DMS53 treated with DMSO at 0.1 percent for 48 hours (cell line): ENCODE results near the gene IMPACT.

Experiments used
- DNase-seq: peaks from one replicate; lab custom pipeline; 2025; ENCODE audit not compliant: unreplicated experiment; lab: John Stamatoyannopoulos, UW

IMPACT gene, protein sequence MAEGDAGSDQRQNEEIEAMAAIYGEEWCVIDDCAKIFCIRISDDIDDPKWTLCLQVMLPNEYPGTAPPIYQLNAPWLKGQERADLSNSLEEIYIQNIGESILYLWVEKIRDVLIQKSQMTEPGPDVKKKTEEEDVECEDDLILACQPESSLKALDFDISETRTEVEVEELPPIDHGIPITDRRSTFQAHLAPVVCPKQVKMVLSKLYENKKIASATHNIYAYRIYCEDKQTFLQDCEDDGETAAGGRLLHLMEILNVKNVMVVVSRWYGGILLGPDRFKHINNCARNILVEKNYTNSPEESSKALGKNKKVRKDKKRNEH

DNA sequence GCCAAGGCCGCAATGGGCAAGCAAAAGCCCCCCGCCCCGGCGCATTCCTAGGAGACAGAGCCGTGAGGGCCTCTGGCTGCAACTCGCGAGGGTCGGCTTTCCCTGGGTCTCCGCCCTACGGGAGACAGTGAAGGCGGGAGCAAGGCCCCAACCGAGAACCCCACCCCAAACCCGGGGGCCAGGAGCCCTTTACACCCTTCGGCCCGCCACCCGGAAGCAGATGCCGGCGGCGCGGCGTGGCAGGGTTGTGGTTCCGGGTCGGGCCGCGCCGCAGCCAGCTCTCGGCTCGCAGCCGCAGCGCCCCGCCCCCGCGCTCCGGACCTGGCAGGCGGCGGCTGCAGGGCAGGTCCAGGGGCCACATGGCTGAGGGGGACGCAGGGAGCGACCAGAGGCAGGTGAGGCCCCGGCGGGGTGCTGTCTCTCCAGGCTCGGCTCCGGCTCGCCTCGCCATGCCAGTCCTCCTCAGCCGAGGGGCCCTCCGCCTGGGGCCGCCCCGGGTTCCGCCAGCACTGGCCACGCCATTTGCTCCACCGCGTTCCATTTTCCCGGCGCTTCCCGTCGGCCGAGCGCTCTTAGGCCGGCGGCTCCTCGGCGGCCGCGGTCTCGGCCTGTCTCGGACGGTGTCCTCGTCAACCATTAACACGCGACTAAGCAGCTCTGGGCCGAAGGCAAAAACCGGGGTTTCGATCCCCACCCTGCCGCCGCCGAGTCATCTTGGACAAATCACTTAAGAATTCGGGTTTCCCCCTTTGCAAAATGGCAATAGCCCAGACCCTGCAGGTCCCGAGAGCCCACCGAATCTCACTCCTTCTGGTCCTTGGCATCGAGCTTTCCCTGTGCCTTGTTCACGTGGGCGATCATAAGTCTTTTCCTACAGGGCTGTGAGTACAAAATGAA is at the start of gene IMPACT:
Gene IMPACT (plus strand): TSS at position 273 of the 897 bp plus-strand sequence. CDS start 87 bp downstream, at position 360.
- peak; percentile 39 for DNase-seq

DNA sequence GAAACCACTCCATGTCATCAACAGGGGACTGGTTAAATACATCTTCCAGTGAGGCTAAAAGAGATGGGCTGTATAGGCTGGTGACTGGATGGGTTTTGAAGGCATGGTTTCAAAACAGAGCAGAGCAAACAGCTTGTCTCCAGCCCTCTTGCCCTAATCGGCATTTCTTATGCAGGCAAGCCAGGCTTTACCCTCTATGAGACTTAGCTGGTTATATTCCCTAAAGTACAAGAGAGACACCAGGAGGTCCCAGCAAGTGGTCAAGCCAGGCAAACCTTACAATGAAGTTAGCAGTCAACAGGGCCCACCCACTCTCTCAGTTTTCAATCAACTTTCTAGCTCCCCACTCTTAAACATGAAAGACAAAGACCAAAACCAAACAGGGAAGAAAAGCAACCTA is 47.9 kb upstream of the IMPACT start:
- no peak for DNase-seq

DNA sequence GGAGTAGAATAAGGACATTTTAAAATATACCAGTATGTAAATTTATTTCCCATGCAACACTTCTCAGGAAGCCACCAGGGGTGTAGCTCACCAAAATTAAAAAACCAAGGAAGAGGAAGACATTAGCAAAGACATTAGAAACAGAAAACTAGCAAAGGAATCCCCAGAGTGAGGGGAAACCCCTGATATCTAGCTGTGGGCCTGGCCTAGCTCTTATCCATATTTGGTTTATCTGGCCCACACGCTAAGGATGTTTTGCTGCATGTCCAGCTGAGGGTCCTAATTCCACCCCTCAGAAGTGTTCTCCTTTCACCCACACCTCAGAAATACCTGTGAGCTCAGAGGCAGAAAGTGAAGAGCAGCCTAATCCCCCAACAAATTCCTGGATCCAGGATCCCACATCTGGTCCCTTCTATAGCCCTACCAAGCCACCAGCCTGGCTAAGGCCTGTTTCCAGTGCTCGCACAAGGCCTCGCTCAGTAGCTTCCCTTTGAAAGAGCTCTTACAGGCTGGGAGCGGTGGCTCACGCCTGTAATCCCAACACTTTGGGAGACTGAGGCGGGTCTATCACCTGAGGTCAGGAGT is 46.2 kb upstream of the IMPACT start:
- no peak for DNase-seq

DNA sequence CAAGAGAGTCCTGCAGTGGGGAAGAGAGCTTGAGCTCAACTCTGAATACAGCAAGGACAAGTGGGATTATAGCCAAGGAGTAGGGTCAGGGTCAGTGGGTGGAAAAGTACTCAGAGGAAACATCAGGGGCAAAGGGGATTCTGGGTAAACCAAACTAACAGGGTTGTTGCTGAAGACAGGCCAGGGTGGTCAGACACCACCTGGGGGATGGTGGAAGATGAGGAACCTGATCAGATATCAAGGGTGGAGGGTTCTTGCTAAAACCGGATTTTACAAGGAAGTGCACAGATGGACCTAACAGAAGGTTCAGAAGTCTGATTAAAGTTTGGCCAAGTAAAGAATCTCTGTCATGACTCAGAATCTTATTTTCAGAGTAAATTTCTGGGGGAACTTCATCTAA is 45.3 kb upstream of the IMPACT start:
- DNase-seq = no peak

DNA sequence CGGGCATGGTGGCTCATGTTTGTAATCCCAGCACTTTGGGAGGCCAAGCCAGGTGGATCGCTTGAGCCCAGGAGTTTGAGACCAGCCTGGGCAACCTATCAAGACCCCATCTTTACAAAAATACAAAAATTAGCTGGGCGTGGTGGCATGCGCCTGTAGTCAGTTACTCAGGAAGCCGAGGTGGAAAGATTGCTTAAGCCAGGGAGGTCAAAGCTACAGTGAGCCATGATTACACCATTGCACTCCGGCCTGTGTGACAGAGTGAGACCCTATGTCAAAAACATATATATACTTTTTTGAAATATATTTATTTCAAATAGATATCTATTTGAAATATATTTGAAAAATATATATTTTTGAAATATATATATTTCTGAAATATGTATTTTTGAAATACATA is 39.8 kb upstream of the IMPACT start:
- DNase-seq = no peak

DNA sequence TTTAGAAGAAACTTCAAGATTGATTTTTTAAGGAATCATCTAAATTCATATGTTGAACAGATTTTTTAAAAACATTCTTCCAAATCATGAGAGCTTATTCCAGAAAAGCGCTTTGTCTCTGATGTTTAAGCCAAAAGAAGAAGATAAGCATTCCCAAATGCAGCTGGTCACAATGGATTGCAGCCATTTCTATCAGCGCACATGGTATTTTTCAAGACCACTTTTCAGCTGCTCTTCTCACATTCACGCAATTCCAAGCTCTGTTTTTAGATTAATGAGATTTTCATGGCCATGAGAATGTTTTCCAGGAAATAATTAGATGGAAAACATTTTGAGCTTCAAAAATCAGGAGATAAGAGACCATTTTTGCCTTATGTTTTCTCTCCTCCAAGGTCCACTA is 37.5 kb upstream of the IMPACT start:
- no peak for DNase-seq

DNA sequence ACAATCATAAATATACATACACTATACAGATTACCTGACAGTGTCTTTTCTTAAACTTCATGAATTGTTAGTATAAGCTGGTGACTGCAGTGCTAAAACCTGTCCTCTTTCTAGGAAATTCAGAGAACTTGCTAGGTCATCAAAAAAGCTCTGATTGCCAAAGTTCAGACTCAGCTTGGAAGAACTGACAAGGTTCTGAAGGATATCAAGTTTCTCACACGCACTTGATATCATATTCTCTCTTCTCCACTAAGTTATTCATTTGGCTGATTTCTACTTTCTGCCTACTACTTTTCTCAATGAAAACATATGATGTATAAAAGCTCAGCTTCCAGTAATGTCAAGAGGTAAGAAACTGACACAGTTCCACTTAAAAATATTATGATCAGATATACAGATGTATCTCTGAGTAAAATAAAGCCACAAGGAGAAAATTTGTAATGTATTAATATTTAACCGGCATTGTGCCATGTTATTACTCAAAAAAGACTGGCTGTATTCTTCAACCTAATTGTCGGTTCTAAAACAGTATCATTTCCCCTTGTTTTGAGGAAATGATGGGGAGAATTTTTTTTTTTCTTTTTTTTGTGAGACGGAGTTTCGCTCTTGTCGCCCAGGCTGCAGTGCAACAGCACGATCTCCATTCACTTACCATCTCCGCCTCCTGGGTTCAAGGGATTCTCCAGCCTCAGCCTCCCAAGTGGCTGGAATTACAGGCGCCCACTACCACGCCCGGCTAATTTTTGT is 31.2 kb upstream of the IMPACT start:
- DNase-seq = no peak

DNA sequence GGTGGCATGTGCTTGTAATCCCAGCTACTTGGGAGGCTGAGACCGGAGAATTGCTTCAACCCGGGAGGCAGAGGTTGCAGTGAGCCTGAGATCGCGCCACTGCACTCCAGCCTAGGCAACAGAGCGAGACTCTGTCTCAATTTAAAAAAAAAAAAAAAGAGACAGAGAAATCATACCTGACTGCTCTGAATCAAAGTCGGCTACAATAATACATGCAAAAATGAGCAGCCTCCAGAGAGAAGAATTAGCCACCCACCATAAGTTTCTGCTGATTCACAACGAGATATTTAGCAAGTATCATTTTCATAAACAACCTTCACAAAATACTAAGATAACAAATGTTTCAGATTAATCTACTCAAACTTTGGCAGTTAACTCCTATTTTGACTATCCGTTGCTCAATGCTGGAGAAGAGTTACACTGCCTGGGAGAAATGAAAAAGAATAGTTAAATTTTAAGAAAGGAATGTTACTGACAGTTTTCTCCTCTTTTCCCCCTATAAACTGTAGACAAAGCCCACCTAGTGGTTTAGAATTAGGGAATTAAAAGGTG is 30.3 kb upstream of the IMPACT start:
- DNase-seq = no peak

DNA sequence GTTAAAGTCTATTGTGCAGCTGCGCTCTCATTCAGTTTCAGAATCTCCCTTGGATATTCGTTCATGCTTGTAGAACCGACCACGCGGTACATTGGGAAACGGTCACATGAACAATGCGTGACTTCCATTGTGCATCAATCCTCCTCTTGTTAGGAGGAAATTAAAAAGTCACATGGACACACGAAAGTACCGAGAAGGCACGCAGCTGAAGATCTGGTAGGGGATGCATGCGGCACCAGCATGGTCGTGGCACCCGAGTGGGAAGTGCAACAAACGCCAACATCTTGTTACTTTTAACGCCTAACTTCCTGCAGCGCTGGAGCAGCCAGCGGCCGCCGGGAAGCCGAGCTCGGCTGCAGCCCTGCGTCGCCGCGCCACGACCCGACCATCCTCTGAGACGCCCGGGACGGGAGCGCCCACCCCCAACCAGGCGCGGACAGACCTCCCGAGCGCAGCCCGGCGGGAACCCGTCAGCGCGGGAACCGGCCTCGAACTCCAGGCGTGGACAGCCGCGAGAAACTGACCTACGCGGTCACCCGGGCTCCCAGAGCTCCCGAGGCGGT is 29.3 kb upstream of the IMPACT start:
- peak; percentile 29 for DNase-seq

DNA sequence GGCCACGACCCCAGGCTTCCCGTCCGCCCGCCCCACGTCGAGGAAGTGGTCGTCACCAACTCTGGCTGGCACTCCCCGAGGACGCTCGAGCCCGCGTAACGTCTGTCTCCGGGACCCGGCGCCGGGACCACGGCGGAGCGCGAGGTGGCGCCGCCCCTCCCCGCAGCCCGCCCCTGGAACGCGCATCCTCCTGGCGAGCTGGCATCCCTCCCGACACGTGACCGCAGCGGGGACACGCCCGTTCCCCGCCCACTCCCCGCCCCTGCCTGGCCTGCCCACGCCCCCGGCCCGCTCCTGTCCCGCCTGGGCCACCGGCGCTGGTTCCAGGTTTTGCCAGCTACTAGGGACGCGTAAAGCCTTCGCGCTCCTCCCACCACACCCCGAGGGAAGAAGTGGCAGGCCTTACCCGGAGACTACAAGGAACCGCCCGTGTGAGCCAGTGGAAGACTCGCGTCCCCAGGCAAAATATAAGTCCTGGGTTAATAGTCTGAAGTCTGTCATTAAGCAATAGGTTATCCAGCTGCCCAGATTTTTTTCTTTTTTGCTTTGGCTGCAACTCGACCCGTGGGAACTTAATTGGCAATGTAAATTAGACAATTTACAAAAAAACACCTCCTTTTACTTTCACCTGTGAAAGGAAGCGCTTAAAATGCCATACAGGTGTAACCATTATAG is 28.6 kb upstream of the IMPACT start, which contains the start of gene OSBPL1A:
Gene OSBPL1A (minus strand): TSS at position 131 of the 675 bp plus-strand sequence. CDS start 20,291 bp downstream, outside the sequence.
- DNase-seq = peak; percentile 70

DNA sequence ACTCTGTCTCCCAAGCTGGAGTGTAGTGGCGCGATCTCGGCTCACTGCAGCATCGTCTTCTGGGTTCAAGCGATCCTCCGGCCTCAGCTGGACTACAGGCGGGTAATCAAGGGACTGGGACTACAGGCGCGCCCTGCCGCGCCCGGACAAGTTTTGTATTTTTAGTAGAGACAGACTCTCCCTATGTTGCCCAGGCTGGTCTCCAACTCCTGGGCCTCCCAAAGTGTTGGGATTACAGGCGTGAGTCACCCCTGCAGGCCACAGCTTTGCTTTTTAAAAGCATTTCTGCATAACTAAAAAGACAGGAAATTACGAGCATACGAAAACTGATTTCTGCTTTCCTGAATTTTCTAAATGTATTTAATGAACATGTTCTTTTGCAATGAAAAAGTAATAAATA is 27.9 kb upstream of the IMPACT start:
- DNase-seq = no peak

DNA sequence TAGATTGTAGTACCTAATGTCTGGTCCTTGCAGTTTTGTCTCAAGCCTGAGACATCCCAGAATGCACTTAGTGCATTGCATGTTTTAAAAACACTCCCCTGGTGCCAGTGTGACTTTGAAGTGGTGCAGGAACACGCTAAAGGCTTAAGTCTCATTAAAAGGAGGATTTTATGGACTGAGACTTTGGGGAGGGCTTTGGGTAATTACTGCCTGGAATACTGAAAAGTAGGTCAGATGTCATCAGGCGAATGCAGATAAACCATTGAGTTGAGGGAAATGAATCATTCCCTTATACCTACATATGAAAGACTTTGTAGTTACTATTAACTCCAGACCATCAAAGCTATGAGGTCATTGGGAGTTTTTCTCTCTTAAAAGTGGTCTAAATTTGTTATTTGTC is 25.9 kb upstream of the IMPACT start:
- no peak for DNase-seq

DNA sequence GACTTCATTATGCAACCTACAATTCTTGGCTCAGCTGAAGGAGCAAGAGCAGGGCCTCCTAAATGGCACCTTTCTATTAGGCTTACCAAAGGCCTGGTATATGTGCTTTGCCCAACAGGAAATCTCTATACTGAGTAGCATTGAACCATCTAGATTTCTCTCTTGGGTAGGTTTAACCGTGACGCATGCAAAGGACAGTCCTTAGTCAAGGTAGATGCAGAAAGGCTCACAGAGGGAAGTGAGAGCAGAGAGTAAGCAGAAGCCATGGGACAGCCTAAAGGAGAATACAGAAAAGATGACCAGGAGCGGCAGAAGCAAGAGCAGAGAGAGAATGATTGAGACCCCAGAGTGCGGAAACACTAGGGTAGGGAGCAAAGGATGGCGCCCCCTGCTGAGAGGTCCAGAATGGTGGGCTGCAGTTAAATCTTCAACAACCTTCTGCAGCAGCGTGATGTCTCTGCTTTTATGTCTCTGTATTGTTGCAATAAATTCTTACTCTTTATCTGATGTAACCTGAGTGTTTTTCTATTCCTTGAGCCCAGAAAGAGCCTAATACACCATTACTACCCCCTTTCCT is 24.2 kb upstream of the IMPACT start:
- no peak for DNase-seq

DNA sequence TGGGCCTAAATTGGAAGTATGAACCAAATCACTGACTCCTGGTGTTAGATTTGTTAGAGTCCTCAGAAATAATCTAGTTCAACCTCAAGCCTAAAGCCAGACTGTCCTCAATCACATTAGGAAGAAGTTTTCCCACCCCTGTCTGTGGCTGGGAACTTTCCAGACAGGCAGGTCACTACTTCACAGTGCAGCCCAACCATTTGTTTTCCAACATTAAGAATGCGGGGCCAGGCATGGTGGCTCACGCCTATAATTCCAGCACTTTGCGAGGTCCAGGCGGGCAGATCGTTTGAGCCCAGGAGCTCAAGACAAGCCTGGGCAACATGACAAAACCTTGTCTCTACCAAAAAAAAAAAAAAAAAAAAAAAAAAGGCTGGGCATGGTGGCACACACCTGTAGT is 23.4 kb upstream of the IMPACT start:
- DNase-seq = no peak

DNA sequence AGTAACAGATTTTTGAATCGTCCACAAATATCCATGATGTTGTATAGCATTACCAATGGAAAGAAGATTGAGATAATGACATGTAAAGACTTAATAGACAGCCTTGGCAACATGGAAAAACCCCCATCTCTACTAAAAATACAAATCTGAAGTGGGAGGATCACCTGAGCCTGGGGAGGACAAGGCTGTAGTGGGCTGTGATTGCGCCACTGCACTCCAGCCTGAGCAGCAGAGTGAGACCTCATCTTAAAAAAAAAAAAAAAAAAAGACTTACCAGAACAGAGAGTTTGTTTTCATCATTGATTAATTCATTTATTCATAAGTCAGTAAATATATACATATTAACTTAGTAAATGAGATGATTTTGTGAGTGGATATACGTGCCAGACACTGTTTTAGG is 21.9 kb upstream of the IMPACT start:
- no peak for DNase-seq

DNA sequence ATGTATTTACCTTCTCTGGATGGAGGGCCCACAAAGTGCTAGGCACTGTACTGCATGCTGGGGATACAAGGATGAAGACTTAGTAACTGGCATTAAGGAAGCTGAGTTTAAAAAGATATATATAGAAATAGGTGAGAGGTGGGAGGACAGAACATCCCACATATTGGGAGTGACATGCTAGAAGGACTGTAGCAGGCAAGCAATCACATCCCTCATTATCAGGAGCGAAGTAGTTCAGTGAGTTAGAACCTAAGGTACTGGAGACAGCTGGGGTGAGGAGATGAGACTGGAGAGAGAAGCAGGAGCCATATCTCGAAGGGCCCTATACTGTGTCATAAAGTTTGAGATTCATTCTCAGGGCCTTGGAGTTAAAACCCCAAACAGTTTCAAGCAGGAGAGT is 18.0 kb upstream of the IMPACT start:
- no peak for DNase-seq

DNA sequence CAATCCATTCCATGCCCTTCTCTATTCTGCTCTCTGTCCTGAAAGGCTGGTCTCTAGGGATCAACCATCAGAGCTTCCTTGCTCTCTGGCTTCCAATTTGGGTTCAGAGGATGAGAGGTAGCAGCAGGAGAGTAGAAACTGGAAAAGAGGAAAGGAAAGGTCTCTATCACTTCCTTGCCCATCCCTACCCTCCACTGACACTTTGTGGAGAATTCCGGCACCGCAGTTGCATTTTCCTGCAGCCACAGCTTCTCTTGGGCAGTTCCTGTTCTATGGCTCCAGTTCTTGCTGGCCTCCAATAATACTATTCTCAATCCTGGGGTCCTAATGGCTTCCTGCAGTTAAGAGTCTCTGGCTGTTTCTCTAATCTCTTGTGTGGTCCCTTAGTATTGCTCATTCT is 13.3 kb upstream of the IMPACT start:
- no peak for DNase-seq

DNA sequence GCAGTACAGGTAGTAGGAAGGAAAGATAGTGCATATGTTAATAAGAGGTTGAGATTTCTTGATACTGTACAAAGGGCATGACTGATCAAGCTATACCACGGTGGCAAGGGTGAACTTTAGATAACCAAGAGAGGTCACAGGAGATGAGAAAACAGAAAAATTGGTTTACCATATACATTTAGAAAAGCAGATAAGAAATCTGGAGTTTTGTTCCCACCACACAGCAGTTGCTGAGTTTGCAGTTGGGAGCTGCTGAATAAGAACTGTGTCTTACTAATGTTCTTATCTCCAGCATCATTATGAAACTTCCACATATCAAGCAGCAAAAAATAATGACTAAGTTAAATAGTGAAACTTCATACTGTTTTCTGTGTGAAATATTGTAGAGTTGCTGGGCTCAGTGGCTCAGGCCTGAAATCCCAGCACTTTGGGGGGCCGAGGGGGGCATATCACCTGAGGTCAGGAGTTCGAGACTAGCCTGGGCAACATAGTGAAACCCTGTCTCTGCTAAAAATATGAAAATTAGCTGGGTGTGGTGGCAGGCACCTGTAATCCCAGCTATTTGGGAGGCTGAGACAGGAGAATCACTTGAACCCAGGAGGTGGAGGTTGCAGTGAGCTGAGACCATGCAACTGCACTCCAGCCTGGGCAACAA is 12.0 kb upstream of the IMPACT start:
- DNase-seq = no peak

DNA sequence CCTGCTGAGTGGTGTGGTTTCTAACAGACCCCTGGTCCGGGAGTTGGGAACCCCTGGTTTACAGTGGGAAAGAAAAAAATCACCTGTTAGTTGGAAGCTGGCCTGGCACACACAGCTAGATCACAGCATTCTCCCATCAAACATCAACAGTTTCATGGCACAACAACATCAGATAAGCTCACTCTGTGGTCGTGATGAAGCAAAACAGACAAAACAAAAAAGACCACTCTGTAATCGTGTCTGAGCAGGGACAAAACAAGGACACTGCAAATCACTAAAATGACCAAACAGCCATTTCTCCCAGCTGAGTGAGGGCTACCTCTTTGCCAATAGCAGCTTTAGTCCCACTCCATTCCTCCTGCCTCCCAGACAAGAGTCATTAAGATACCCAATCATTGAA is 9.0 kb upstream of the IMPACT start:
- no peak for DNase-seq
